HG02678 (cell line): ENCODE results near the gene ZDHHC9.
A peak's percentile ranks its signal among the peaks of the same experiment; 100 is the strongest.

Source experiments
- ATAC-seq: cut with Tn5 transposase; IDR thresholded peaks from one replicate; pipeline ENCODE4 v1.9.1; 2021; ENCODE audit warnings: mild to moderate bottlenecking, moderate library complexity; ENCODE audit not compliant: unreplicated experiment

Gene ZDHHC9

GRCh38 chrX:129788527-129788926 is 55.2 kb downstream of the ZDHHC9 start:
- ATAC-seq, result no peak

GRCh38 chrX:129787336-129788055 is 56.2 kb downstream of the ZDHHC9 start:
- no peak for ATAC-seq

- ATAC-seq, result peak; percentile 86
Measured at GRCh38 chrX:129786210-129786651, 57.5 kb downstream of the ZDHHC9 start.

- no peak for ATAC-seq
Measured at GRCh38 chrX:129785160-129785947, 58.3 kb downstream of the ZDHHC9 start.

GRCh38 chrX:129784371-129784770 is 59.3 kb downstream of the ZDHHC9 start:
- ATAC-seq, result no peak

- ATAC-seq, result no peak
Measured at GRCh38 chrX:129783291-129783713, 60.4 kb downstream of the ZDHHC9 start.

GRCh38 chrX:129782706-129783105 is 61.0 kb downstream of the ZDHHC9 start:
- ATAC-seq, result no peak

- no peak for ATAC-seq
Measured at GRCh38 chrX:129781680-129782495, 61.8 kb downstream of the ZDHHC9 start.

- peak; percentile 65 for ATAC-seq
Measured at GRCh38 chrX:129781134-129781672, 62.5 kb downstream of the ZDHHC9 start.

- no peak for ATAC-seq
Measured at GRCh38 chrX:129780441-129781105, 63.1 kb downstream of the ZDHHC9 start.

- peak; percentile 37 for ATAC-seq
Measured at GRCh38 chrX:129779747-129780146, 63.9 kb downstream of the ZDHHC9 start, which contains the start of gene SASH3. Gene SASH3, plus strand, starts transcription at chrX:129779949. Its CDS starts 149 bp downstream, at chrX:129780098.

GRCh38 chrX:129779086-129779672 is 64.5 kb downstream of the ZDHHC9 start:
- ATAC-seq, result no peak

- ATAC-seq, result peak; percentile 29
Measured at GRCh38 chrX:129777218-129778030, 66.3 kb downstream of the ZDHHC9 start.

- ATAC-seq, result no peak
Measured at GRCh38 chrX:129773649-129774458, 69.8 kb downstream of the ZDHHC9 start.

- ATAC-seq, result peak; percentile 71
Measured at GRCh38 chrX:129772796-129773431, 70.8 kb downstream of the ZDHHC9 start.

GRCh38 chrX:129771266-129771995 is 72.3 kb downstream of the ZDHHC9 start:
- no peak for ATAC-seq
